NT2/D1 (cell line): ENCODE data around the gene KIAA1614.

Experiments
- SUZ12 ChIP-seq: IDR thresholded peaks from 2 replicates; pipeline ENCODE4 v1.6.1; 2011; ENCODE audit not compliant: insufficient read length, insufficient read depth; ENCODE audit errors: extremely low read depth
- ZNF274 ChIP-seq: IDR thresholded peaks from 2 replicates; pipeline ENCODE4 v1.6.1; 2011; ENCODE audit warnings: mild to moderate bottlenecking, low read depth, low read length

GRCh38 chr1:180975551-180975950, 62.9 kb downstream of the KIAA1614 start:
- TF ChIP-seq SUZ12 (no peak), ZNF274 (no peak)
